GM12878 (cell line): ENCODE data around the gene ACTR10. TPM values are rescaled to one million over a fixed set of nuclear protein-coding genes. Genes with fewer than 3 reads are reported as not detected.

Experiments used
- ATAC-seq: fragments of 200-7000 bp; cut with Tn5 transposase; 3 replicates; pipeline ENCODE4 v1.9.1; 2020; ENCODE audit warnings: mild to moderate bottlenecking, moderate library complexity
- BruUV-seq: library from RNA; stranded (reverse); fragments of 400-500 nt; replicated peaks from 2 replicates; lab custom pipeline; 2021; lab: Mats Ljungman, UMichigan
- CTCF ChIA-PET: fragments of 300-600 bp; sonication (Branson Sonifier 250); formaldehyde crosslinking; extraction: SDS; loops from one replicate; lab custom pipeline; 2021; ENCODE audit warnings: inconsistent platforms; lab: Yijun Ruan, JAX
- POLR2A ChIA-PET: fragments of 350-600 bp; formaldehyde crosslinking; extraction: SDS; loops from one replicate; lab custom pipeline; 2021; ENCODE audit warnings: inconsistent platforms; lab: Charles Lee
- RAD21 ChIA-PET: fragments of 300-600 bp; sonication (Branson Sonifier 250); formaldehyde crosslinking; loops from one replicate; lab custom pipeline; 2023; ENCODE audit warnings: antibody characterized with exemption; ENCODE audit not compliant: unreplicated experiment; lab: Charles Lee
- SMC1A ChIA-PET: fragments of 300-600 bp; sonication (Branson Sonifier 250); formaldehyde crosslinking; loops from one replicate; lab custom pipeline; 2023; ENCODE audit not compliant: unreplicated experiment, uncharacterized antibody; lab: Charles Lee
- DNase-seq: peaks from one replicate; pipeline ENCODE4 v3.0.0-alpha.2; 2011; ENCODE audit warnings: low read depth, low spot score
- FAIRE-seq: peaks from 3 replicates; lab custom pipeline; 2011; peaks lifted over from hg19 to GRCh38; lab: Jason Lieb, UNC
- H2AFZ ChIP-seq: 2 replicates; pipeline ENCODE4 v1.6.0; 2011; ENCODE audit warnings: low read depth, low read length, control low read depth; ENCODE audit not compliant: control insufficient read depth
- H3K27ac ChIP-seq: 2 replicates; pipeline ENCODE4 v1.5.1; 2011; ENCODE audit warnings: control low read depth; ENCODE audit not compliant: control insufficient read depth, insufficient read depth
- H3K27me3 ChIP-seq, 2 experiments: replicated peaks in 1 of 2; 2 replicates each; pipeline versions ENCODE4 v1.6.0 to v1.6.1; 2011; ENCODE audit warnings: low read length in 1 of 2; ENCODE audit not compliant: control insufficient read depth in 2 of 2, insufficient read depth in 2 of 2
- H3K36me3 ChIP-seq, 2 experiments: 2 replicates each; pipeline ENCODE4 v1.5.1; 2011; ENCODE audit warnings: low read length in 1 of 2; ENCODE audit not compliant: control insufficient read depth in 2 of 2, insufficient read depth in 2 of 2
- H3K4me1 ChIP-seq: 2 replicates; pipeline ENCODE4 v1.6.1; 2011; ENCODE audit warnings: mild to moderate bottlenecking, low read length, moderate library complexity, mixed read lengths; ENCODE audit not compliant: control insufficient read depth, insufficient read depth
- H3K4me2 ChIP-seq: 2 replicates; pipeline ENCODE4 v1.6.0; 2011; ENCODE audit warnings: control low read depth; ENCODE audit not compliant: control insufficient read depth, insufficient read depth
- H3K4me3 ChIP-seq: fragments of 200-600 bp; sonication (generic); 2 replicates; pipeline ENCODE4 v1.5.1; 2016
- H3K79me2 ChIP-seq: 2 replicates; pipeline ENCODE4 v1.6.0; 2011; ENCODE audit warnings: low read length; ENCODE audit not compliant: control insufficient read depth, insufficient read depth
- H3K9ac ChIP-seq: 2 replicates; pipeline ENCODE4 v1.8.0; 2011; ENCODE audit warnings: low read length, control low read depth, mixed read lengths; ENCODE audit not compliant: control insufficient read depth, insufficient read depth
- H3K9me3 ChIP-seq: replicated peaks from 3 replicates; pipeline ENCODE4 v1.5.1; 2011; ENCODE audit warnings: mild to moderate bottlenecking, low read length; ENCODE audit not compliant: control insufficient read depth, insufficient read depth
- H4K20me1 ChIP-seq: 2 replicates; pipeline ENCODE4 v1.6.0; 2011; ENCODE audit not compliant: control insufficient read depth, insufficient read depth
- ASH2L ChIP-seq: fragments of 300-600, 200-600 bp; sonication (generic); IDR thresholded peaks from 2 replicates; pipeline ENCODE4 v1.6.1; 2017; ENCODE audit warnings: low read depth, mild to moderate bottlenecking, borderline replicate concordance
- EGR1 ChIP-seq, 2 experiments: IDR thresholded peaks; 1 replicate in 1 of 2; 2 replicates in 1 of 2; pipeline ENCODE4 v1.6.1; 2011 to 2012; ENCODE audit warnings: low read depth in 2 of 2, low read length in 2 of 2, borderline replicate concordance in 1 of 2, mild to moderate bottlenecking in 1 of 2, moderate library complexity in 1 of 2
- ETV6 ChIP-seq, 2 experiments: fragments of 450-650 bp in 1 of 2; IDR thresholded peaks in 1 of 2; conservative IDR thresholded peaks in 1 of 2; 2 replicates each; pipeline ENCODE4 v1.6.1; 2014; ENCODE audit warnings: antibody characterized with exemption in 1 of 2, borderline replicate concordance in 1 of 2, low read depth in 1 of 2, mild to moderate bottlenecking in 1 of 2, moderate library complexity in 1 of 2
- FOS ChIP-seq: IDR thresholded peaks from 3 replicates; pipeline ENCODE4 v1.6.1; 2011; ENCODE audit warnings: borderline replicate concordance; ENCODE audit not compliant: insufficient read length; ENCODE audit errors: extremely low read depth
- GABPA ChIP-seq: IDR thresholded peaks from 2 replicates; pipeline ENCODE4 v1.6.1; 2014; ENCODE audit warnings: antibody characterized with exemption, low read depth, mild to moderate bottlenecking, inconsistent platforms
- GATAD2B ChIP-seq: fragments of 450-650 bp; conservative IDR thresholded peaks from 2 replicates; pipeline ENCODE4 v1.6.1; 2017; ENCODE audit warnings: low read depth, mild to moderate bottlenecking, moderate library complexity
- MYB ChIP-seq: fragments of 150-350 bp; IDR thresholded peaks from 2 replicates; pipeline ENCODE4 v1.6.1; 2014; ENCODE audit warnings: mild to moderate bottlenecking, low read depth, low read length, borderline replicate concordance
- PAX5 ChIP-seq: IDR thresholded peaks from 2 replicates; pipeline ENCODE4 v1.6.1; 2011; ENCODE audit warnings: low read depth, low read length, borderline replicate concordance
- PAX8 ChIP-seq: fragments of 450-650 bp; IDR thresholded peaks from 2 replicates; pipeline ENCODE4 v1.6.1; 2017; ENCODE audit warnings: mild to moderate bottlenecking, moderate library complexity
- RAD21 ChIP-seq: IDR thresholded peaks from 2 replicates; pipeline ENCODE4 v1.6.1; 2011; ENCODE audit warnings: mild to moderate bottlenecking, low read depth, low read length, moderate library complexity; ENCODE audit not compliant: insufficient read depth
- RB1 ChIP-seq: fragments of 450-650 bp; formaldehyde crosslinking; IDR thresholded peaks from 2 replicates; pipeline ENCODE4 v1.6.1; 2017; ENCODE audit warnings: mild to moderate bottlenecking, borderline replicate concordance
- SREBF1 ChIP-seq: IDR thresholded peaks from 2 replicates; pipeline ENCODE4 v1.6.1; 2012; ENCODE audit warnings: mild to moderate bottlenecking, low read length
- SREBF2 ChIP-seq: IDR thresholded peaks from 2 replicates; pipeline ENCODE4 v1.6.1; 2012; ENCODE audit warnings: mild to moderate bottlenecking, low read length
- TARDBP ChIP-seq: IDR thresholded peaks from 2 replicates; pipeline ENCODE4 v1.6.1; 2016; ENCODE audit warnings: borderline replicate concordance
- TCF3 ChIP-seq: IDR thresholded peaks from 2 replicates; pipeline ENCODE4 v1.6.1; 2012; ENCODE audit warnings: low read depth, mild to moderate bottlenecking, low read length, borderline replicate concordance; ENCODE audit not compliant: insufficient read depth
- YY1 ChIP-seq: IDR thresholded peaks from 2 replicates; pipeline ENCODE4 v1.6.1; 2011; ENCODE audit warnings: low read depth, mild to moderate bottlenecking, low read length
- ZNF207 ChIP-seq: fragments of 450-650 bp; IDR thresholded peaks from 2 replicates; pipeline ENCODE4 v1.6.1; 2014; ENCODE audit warnings: antibody characterized with exemption, mild to moderate bottlenecking, borderline replicate concordance
- ZNF384 ChIP-seq: IDR thresholded peaks from 2 replicates; pipeline ENCODE4 v1.6.1; 2012; ENCODE audit warnings: low read depth, mild to moderate bottlenecking, low read length, improper control_type of control experiment, borderline replicate concordance
- ZSCAN29 ChIP-seq: fragments of 450-650 bp; IDR thresholded peaks from 2 replicates; pipeline ENCODE4 v1.6.1; 2017; ENCODE audit warnings: mild to moderate bottlenecking, moderate library complexity
- WGBS: methylation state at CpG from one replicate; pipeline ENCODE4 v1.1.6; 2016; ENCODE audit warnings: low lambda C conversion rate; ENCODE audit not compliant: insufficient replicate concordance, insufficient coverage; ENCODE audit errors: missing lambda C conversion rate; 5-methylcytosine and 5-hydroxymethylcytosine counted together
- in situ Hi-C: fragments of 300-500 bp; cut with MboI; formaldehyde crosslinking; loops from 9 replicates; pipeline ENCODE4 v1.14.3; 2018; ENCODE audit warnings: mixed read lengths
- intact Hi-C: fragments of 100-400 bp; cut with micrococcal nuclease; formaldehyde crosslinking; loops from one replicate; pipeline ENCODE4 v1.14.2; 2022; ENCODE audit not compliant: unreplicated experiment
- polyA plus RNA-seq, 11 experiments: library from polyadenylated mRNA; depleted of rRNA in 4 of 11; unstranded in 6 of 11; stranded (reverse) in 5 of 11; fragments of >200 nt; fragmentation: Nextera tagmentation in 4 of 11; fragmentation: Illumina TruSeq in 1 of 11; extraction: Ambion mirVana in 4 of 11; extraction: Trizol in 1 of 11; gene quantifications; 1 replicate in 1 of 11; 2 replicates in 10 of 11; pipeline versions ENCODE4 v1.2.1 to v1.2.3, GENCODE V29; 2011 to 2016; ENCODE audit warnings: inconsistent platforms in 2 of 11, missing spikeins in 2 of 11, low read depth in 1 of 11
- total RNA-seq, 4 experiments: library from RNA; depleted of rRNA in 3 of 4; stranded (reverse); fragments of >200 nt in 3 of 4; fragmentation: Illumina TruSeq in 1 of 4; extraction: Trizol in 1 of 4; gene quantifications; 2 replicates each; pipeline versions ENCODE4 v1.2.1 to v1.2.3, GENCODE V29; 2013 to 2021
- TF ChIP-seq, protein P1 (sequence below): IDR thresholded peaks from 2 replicates; pipeline ENCODE4 v1.6.1; 2011; ENCODE audit warnings: low read depth, mild to moderate bottlenecking, low read length, moderate library complexity, borderline replicate concordance; ENCODE audit errors: extremely low read depth

ACTR10 gene
- total and polyA plus RNA-seq, 10 of the 15 experiments (the other 5 are each of a cell fraction or from before 2014, with no cell fraction given), result 26.0 to 74.3 (median 38.9) TPM

- Histone ChIP-seq H2AFZ (no peak overlapping the region), H3K27ac (no peak overlapping the region), H3K9me3 (no peaks in the 10 kb centered on the region), H3K4me2 (no peak overlapping the region), H3K9ac (no peak overlapping the region), H3K4me3 (no peak overlapping the region), H3K36me3 (peaks cover 7 to 35% of the 10 kb centered on the region in 2 experiments), H3K27me3 (no peaks in the 10 kb centered on the region), H4K20me1 (no peaks in the 10 kb centered on the region), H3K79me2 (no peaks in the 10 kb centered on the region), H3K4me1 (no peaks in the 10 kb centered on the region)
- CTCF ChIA-PET, result no interaction called here
- POLR2A ChIA-PET, result interaction anchor here (0.5 to 1.4 kb wide), 3 partner anchors 13 to 33 kb away, joined by 3 to 4 read pairs (median 4); no protein-coding TSS in a partner anchor
- TF ChIP-seq GABPA (no peak), MYB (no peak), RAD21 (no peak), PAX8 (no peak), ZNF207 (no peak), YY1 (no peak), TARDBP (no peak), ZNF384 (no peak)
- no TSS peak for BruUV-seq
- DNase-seq (no peak), FAIRE-seq (no peak), ATAC-seq (no peak)
- RAD21 ChIA-PET, result no interaction called here
- SMC1A ChIA-PET, result interaction anchor here (0.9 to 3.4 kb wide), 3 partner anchors 12 to 63 kb away, joined by 3 to 16 read pairs (median 3); no protein-coding TSS in a partner anchor
- intact Hi-C loops, result no loop called here
- in situ Hi-C loops, result no loop called here
These were observed 65.5 kb downstream of the ACTR10 start for GRCh38 chr14:58265401-58265800.

GRCh38 chr14:58270628-58271027 is 70.7 kb downstream of the ACTR10 start:
- peaks cover 0 to 34% of the 10 kb centered on the region in 2 experiments for H3K36me3 ChIP-seq
- H3K27me3 ChIP-seq, result no peaks in the 10 kb centered on the region
- H2AFZ ChIP-seq, result no peak overlapping the region
- SMC1A ChIA-PET, result no interaction called here
- no peak overlapping the region for H3K4me2 ChIP-seq
- intact Hi-C loops, result no loop called here
- H3K9me3 ChIP-seq, result no peaks in the 10 kb centered on the region
- H3K9ac ChIP-seq, result no peak overlapping the region
- no TSS peak for BruUV-seq
- no peak for FAIRE-seq
- in situ Hi-C loops, result no loop called here
- CTCF ChIA-PET, result interaction anchor here (0.8 kb wide), 1 partner anchor 24 kb away, joined by 3 read pairs; no protein-coding TSS in a partner anchor
- peaks cover 4% of the 10 kb centered on the region for H3K79me2 ChIP-seq
- POLR2A ChIA-PET, result no interaction called here
- no peak overlapping the region; the same call in 1 of the 2 replicates for H3K27ac ChIP-seq
- H3K4me1 ChIP-seq, result no peaks in the 10 kb centered on the region
- WGBS, result 39% methylated on average over 2 of the region's 2 CpGs
- RAD21 ChIA-PET, result interaction anchor here (1.0 kb wide), 1 partner anchor 27 kb away, joined by 3 read pairs; the partner anchor contains the start of gene ARID4A
- H3K4me3 ChIP-seq, result no peak overlapping the region
- ATAC-seq, result no peak
- no peak for DNase-seq
- no peaks in the 10 kb centered on the region for H4K20me1 ChIP-seq
- TF ChIP-seq PAX5 (no peak), GATAD2B (no peak), FOS (no peak), SREBF1 (no peak), RB1 (no peak), ASH2L (no peak), TARDBP (no peak), TCF3 (no peak), SREBF2 (no peak), ZSCAN29 (no peak), ETV6 (conservative IDR thresholded peaks at IDR 0.05 in 1 of 2, IDR thresholded peaks at IDR 0.05 in 1 of 2; ENCODE audit: borderline replicate concordance in 1 of 2, low read depth in 1 of 2) (no peak), EGR1 (IDR thresholded peaks at IDR 0.05; ENCODE audit: borderline replicate concordance in 1 of 2, low read depth in 2 of 2, low read length in 2 of 2) (no peak)
- TF ChIP-seq, protein P1, sequence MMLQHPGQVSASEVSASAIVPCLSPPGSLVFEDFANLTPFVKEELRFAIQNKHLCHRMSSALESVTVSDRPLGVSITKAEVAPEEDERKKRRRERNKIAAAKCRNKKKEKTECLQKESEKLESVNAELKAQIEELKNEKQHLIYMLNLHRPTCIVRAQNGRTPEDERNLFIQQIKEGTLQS, result no peak
